ENCODE data around the gene NR2C1. TPM values are rescaled to one million over a fixed set of nuclear protein-coding genes. Genes with fewer than 3 reads are reported as not detected.

Gene NR2C1
- total RNA-seq, 4 donors from 2014 or later, result 56.7 to 114 (median 80.1) TPM

- Histone ChIP-seq H3K27ac (peak overlapping the region; percentile 68 to 80), H3K4me1 (no peaks in the 10 kb centered on the region)
Measured at GRCh38 chr12:95083938-95084337, 10.5 kb upstream of the NR2C1 start.

GRCh38 chr12:95083471-95083870 lies 10.1 kb upstream of the NR2C1 start:
- intact Hi-C loops (cut with DNase I; ENCODE audit: low total_unique reads), result no loop called here
- no peaks in the 10 kb centered on the region for H3K36me3 ChIP-seq
- no peak for DNase-seq
- no peaks in the 10 kb centered on the region for H3K9me3 ChIP-seq
- H3K4me3 ChIP-seq, result no peak overlapping the region
- no peaks in the 10 kb centered on the region for H3K4me1 ChIP-seq
- no peaks in the 10 kb centered on the region for H3K27me3 ChIP-seq
- TF ChIP-seq POLR2A (IDR thresholded peaks at IDR 0.05), result no peak
- no peak for TF ChIP-seq CTCF (IDR thresholded peaks at IDR 0.05)
- H3K27ac ChIP-seq, result peak overlapping the region; percentile 68 to 80

More at GRCh38 chr12:95083938-95084337, 10.5 kb upstream of the NR2C1 start:
- H3K4me3 ChIP-seq, result no peak overlapping the region
- intact Hi-C loops (cut with DNase I; ENCODE audit: low total_unique reads), result no loop called here
- no peak for TF ChIP-seq POLR2A (IDR thresholded peaks at IDR 0.05)
- no peak for TF ChIP-seq CTCF (IDR thresholded peaks at IDR 0.05)
- DNase-seq, result peak; percentile 53 to 58
- H3K36me3 ChIP-seq, result no peaks in the 10 kb centered on the region
- no peaks in the 10 kb centered on the region for H3K27me3 ChIP-seq
- no peaks in the 10 kb centered on the region for H3K9me3 ChIP-seq

GRCh38 chr12:95077341-95077740 lies 3.9 kb upstream of the NR2C1 start:
- no peaks in the 10 kb centered on the region for H3K36me3 ChIP-seq
- no peak overlapping the region for H3K4me3 ChIP-seq
- H3K27me3 ChIP-seq, result no peaks in the 10 kb centered on the region
- no peak overlapping the region for H3K27ac ChIP-seq
- TF ChIP-seq CTCF (IDR thresholded peaks at IDR 0.05), result no peak
- TF ChIP-seq POLR2A (IDR thresholded peaks at IDR 0.05), result no peak
- no peaks in the 10 kb centered on the region for H3K4me1 ChIP-seq
- H3K9me3 ChIP-seq, result no peaks in the 10 kb centered on the region
- intact Hi-C loops (cut with DNase I; ENCODE audit: low total_unique reads), result no loop called here
- DNase-seq, result no peak

DNA sequence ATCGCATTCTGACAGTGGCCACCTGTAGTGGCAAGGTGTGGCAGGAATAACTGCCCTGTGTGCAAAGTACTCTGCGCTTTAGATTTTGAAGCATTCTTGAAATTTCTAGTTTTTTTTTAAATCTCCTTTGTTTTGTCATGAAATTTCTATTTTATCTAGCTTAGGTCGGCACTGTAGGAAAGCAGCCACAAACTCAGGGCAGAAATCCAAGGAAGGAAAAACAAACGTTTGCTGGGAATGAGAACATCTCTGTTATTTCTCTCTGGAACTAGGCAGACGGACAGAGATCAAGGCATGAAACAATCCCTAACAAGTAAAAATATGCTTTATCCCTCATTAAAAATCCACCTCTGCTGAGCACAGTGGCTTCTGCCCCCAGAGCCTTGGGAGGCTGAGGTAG lies 1.3 kb upstream of the NR2C1 start:
- intact Hi-C loops (cut with DNase I; ENCODE audit: low total_unique reads), result no loop called here
- no peak for TF ChIP-seq CTCF (IDR thresholded peaks at IDR 0.05)
- TF ChIP-seq POLR2A (IDR thresholded peaks at IDR 0.05), result no peak
- Histone ChIP-seq H3K27ac (peak overlapping the region; percentile 51 to 92), H3K4me1 (no peaks in the 10 kb centered on the region), H3K27me3 (no peaks in the 10 kb centered on the region), H3K36me3 (no peaks in the 10 kb centered on the region), H3K9me3 (no peaks in the 10 kb centered on the region), H3K4me3 (no peak overlapping the region)
- no peak for DNase-seq

DNA sequence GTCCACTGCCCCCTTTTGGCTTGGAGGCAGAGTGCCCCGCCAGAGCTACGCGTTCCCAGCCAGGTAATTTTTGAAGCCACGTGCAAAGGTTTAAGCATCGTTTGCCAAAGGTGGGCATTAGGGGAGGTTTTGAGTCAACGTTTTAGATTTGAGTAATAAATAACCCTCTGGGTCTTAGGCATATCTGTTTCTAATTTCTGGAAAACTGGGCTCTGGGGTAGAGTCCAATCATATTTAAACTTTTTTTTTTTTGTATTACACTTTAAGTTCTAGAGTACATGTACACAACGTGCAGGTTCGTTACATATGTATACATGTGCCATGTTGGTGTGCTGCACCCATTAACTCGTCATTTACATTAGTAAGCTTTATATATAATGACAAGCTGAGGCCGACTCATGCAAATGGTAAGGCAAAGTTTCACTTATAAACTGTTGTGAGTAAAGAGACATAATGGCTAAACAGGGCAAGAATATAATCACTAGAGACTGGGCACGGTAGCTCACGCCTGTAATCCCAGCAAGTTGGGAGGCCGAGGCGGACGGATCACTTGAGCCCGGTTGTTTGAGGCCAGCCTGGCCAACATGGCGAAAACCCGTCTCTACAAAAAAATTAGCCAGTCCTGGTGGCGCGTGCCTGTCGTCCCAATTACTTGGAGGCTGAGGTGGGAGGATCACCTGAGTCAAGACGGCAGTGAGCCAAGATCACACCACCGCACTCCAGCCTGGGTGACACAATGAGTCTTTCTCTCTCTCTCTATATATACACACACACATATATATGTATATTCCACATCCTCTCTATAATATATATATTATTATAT lies 491 bp upstream of the NR2C1 start:
- TF ChIP-seq CTCF (IDR thresholded peaks at IDR 0.05) (peak in 3 of 4 experiments; percentile 86 to 91 (median 89)), POLR2A (IDR thresholded peaks at IDR 0.05) (no peak)
- no peaks in the 10 kb centered on the region for H3K27me3 ChIP-seq
- no peaks in the 10 kb centered on the region for H3K36me3 ChIP-seq
- H3K4me3 ChIP-seq, result peak overlapping the region; percentile 74 to 75
- no peak for DNase-seq
- H3K9me3 ChIP-seq, result no peaks in the 10 kb centered on the region
- H3K4me1 ChIP-seq, result no peaks in the 10 kb centered on the region
- intact Hi-C loops (cut with DNase I; ENCODE audit: low total_unique reads), result no loop called here
- peak overlapping the region; percentile 91 to 92 for H3K27ac ChIP-seq
